ENCODE measurements around the gene LRRC25. TPM values are rescaled to one million over a fixed set of nuclear protein-coding genes. Genes with fewer than 3 reads are reported as not detected.
"Not testable (repeated sequence)": the region's sequence is repeated elsewhere in the genome, so short reads cannot be mapped to it uniquely, and the experiment has no call there.

Gene LRRC25
- total RNA-seq, 1 donor from 2014 or later = 3.9 TPM

- Histone ChIP-seq H3K36me3 (no peaks in the 10 kb centered on the region), H3K4me1 (peaks cover 25% of the 10 kb centered on the region), H3K9me3 (no peaks in the 10 kb centered on the region), H3K27ac (peak overlapping the region; percentile 91), H3K4me3 (no peak overlapping the region), H3K27me3 (no peaks in the 10 kb centered on the region)
- intact Hi-C loops (cut with DNase I) = no loop called here
- no peak for TF ChIP-seq POLR2A (IDR thresholded peaks at IDR 0.05)
- no peak for TF ChIP-seq CTCF (IDR thresholded peaks at IDR 0.05)
- no peak for TF ChIP-seq POLR2AphosphoS5 (IDR thresholded peaks at IDR 0.05; ENCODE audit: insufficient read depth in 1 of 2, low read depth in 1 of 2)
- no peak for DNase-seq (ENCODE audit: extremely low spot score in 2 of 2)
These were observed 24.0 kb downstream of the LRRC25 start for GRCh38 chr19:18373407-18373891.

- Histone ChIP-seq H3K27me3 (no peaks in the 10 kb centered on the region), H3K4me1 (peaks cover 18% of the 10 kb centered on the region), H3K9me3 (no peaks in the 10 kb centered on the region), H3K4me3 (no peak overlapping the region), H3K36me3 (no peaks in the 10 kb centered on the region), H3K27ac (no peak overlapping the region)
- intact Hi-C loops (cut with DNase I) = no loop called here
- no peak for TF ChIP-seq POLR2A (IDR thresholded peaks at IDR 0.05)
- no peak for TF ChIP-seq POLR2AphosphoS5 (IDR thresholded peaks at IDR 0.05; ENCODE audit: insufficient read depth in 1 of 2, low read depth in 1 of 2)
- no peak for TF ChIP-seq CTCF (IDR thresholded peaks at IDR 0.05)
- no peak for DNase-seq (ENCODE audit: extremely low spot score in 2 of 2)
These were observed 28.8 kb downstream of the LRRC25 start for GRCh38 chr19:18368504-18369222.

DNA sequence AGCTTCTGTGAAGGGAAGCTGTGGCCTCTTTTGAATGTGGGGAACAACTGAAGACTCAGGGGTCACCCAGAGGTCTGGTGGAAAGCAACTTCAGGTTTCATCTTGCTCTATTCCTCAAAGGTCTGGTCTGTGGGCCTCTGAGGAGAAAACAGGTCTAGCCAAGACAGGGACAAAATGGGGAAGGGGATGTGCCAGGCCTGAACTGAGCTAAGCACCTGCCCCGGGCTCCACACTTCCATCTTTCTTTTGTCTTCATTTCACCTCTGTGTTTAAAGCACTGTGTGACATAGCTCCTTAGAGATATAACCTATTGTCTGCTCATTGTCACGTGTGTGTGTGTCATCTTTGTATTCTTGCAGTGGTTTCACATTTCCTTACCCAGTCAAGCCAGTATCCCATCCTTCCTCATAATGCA, 31.4 kb downstream of the LRRC25 start:
- no peaks in the 10 kb centered on the region for H3K9me3 ChIP-seq
- peaks cover 14% of the 10 kb centered on the region for H3K4me1 ChIP-seq
- no peaks in the 10 kb centered on the region for H3K27me3 ChIP-seq
- H3K27ac ChIP-seq = peak overlapping the region; percentile 75
- DNase-seq (ENCODE audit: extremely low spot score in 2 of 2) = no peak
- intact Hi-C loops (cut with DNase I) = no loop called here
- TF ChIP-seq POLR2AphosphoS5 (IDR thresholded peaks at IDR 0.05; ENCODE audit: insufficient read depth in 1 of 2, low read depth in 1 of 2) (peak in 1 of 2 donors; percentile 20), CTCF (IDR thresholded peaks at IDR 0.05) (no peak)
- H3K36me3 ChIP-seq = peaks cover 0 to 5% of the 10 kb centered on the region in 2 donors
- no peak overlapping the region for H3K4me3 ChIP-seq

- Histone ChIP-seq H3K9me3 (no peaks in the 10 kb centered on the region), H3K27me3 (no peaks in the 10 kb centered on the region), H3K27ac (peak overlapping the region; percentile 75), H3K4me3 (peak overlapping the region in 1 of 2 donors; percentile 10), H3K4me1 (peaks cover 14% of the 10 kb centered on the region), H3K36me3 (peaks cover 0 to 10% of the 10 kb centered on the region in 2 donors)
- intact Hi-C loops (cut with DNase I) = no loop called here
- no peak for DNase-seq (ENCODE audit: extremely low spot score in 2 of 2)
- TF ChIP-seq POLR2A (IDR thresholded peaks at IDR 0.05) (no peak), POLR2AphosphoS5 (IDR thresholded peaks at IDR 0.05; ENCODE audit: insufficient read depth in 1 of 2, low read depth in 1 of 2) (peak; percentile 51 to 83)
These were observed 32.4 kb downstream of the LRRC25 start for GRCh38 chr19:18364826-18365528.

DNA sequence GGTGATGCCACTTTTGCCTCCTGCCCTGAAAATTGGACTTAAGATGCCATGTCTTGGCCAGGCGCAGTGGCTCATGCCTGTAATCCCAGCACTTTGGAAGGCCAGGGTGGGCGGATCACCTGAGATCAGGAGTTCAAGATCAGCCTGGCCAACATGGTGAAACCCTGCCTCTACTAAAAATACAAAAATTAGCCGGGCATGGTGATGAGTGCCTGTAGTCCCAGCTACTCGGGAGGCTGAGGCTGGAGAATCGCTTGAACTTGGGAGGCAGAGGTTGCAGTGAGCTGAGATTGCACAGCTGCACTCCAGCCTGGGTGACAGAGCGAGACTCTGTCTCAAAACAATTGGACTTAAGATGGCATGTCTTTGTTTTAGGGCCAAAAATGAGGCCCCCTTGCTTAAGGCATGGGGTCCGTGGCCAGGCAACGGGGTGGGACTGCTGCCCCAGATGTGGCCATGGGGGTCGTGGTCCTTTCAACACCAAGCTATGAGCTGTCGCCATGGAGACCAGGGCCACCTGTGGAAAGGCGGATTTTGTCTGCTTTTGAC, 33.1 kb downstream of the LRRC25 start:
- DNase-seq (ENCODE audit: extremely low spot score in 2 of 2); intact Hi-C loops (cut with DNase I); H3K27me3 ChIP-seq; H3K9me3 ChIP-seq: not testable (repeated sequence)
- H3K4me3 ChIP-seq = peak overlapping the region in 1 of 2 donors; percentile 10
- H3K4me1 ChIP-seq = peaks cover 14% of the 10 kb centered on the region
- peak overlapping the region; percentile 75 for H3K27ac ChIP-seq
- peaks cover 0 to 13% of the 10 kb centered on the region in 2 donors for H3K36me3 ChIP-seq
